ENCODE results near the gene HAUS2.

Gene HAUS2

GRCh38 chr15:42611532-42611931 is 62.9 kb downstream of the HAUS2 start:
- no peak for DNase-seq

GRCh38 chr15:42612367-42612912 is 63.8 kb downstream of the HAUS2 start:
- no peak for DNase-seq

- DNase-seq, result no peak
Measured at GRCh38 chr15:42616107-42616506, 67.5 kb downstream of the HAUS2 start.

Measured in CD4-positive, alpha-beta T cell treated with Interleukin-4 for 4 hours (primary cell).